Naive B cell (primary cell): Measurements from ENCODE around the gene PCIF1. TPM values are rescaled to one million over a fixed set of nuclear protein-coding genes. Genes with fewer than 3 reads are reported as not detected.
"Not testable (repeated sequence)": the region's sequence is repeated elsewhere in the genome, so short reads cannot be mapped to it uniquely, and the experiment has no call there.

Experiments used
- ATAC-seq, 2 donors: fragments of 150-1000 bp; cut with Tn5 transposase; 2 replicates each; pipeline ENCODE4 v1.10.0; 2021; ENCODE audit warnings: low read depth in 2 of 2, mild to moderate bottlenecking in 2 of 2, moderate library complexity in 2 of 2
- DNase-seq: peaks from one replicate; pipeline ENCODE4 v3.0.0; 2022
- H3K27ac Mint-ChIP-seq, 6 donors: one replicate each; pipeline ENCODE4 v1.8.0; 2020 to 2022; ENCODE audit warnings: mild to moderate bottlenecking in 6 of 6, mixed read lengths in 6 of 6, moderate library complexity in 5 of 6, inconsistent platforms in 2 of 6
- H3K27me3 Mint-ChIP-seq, 3 donors: one replicate each; pipeline ENCODE4 v1.8.0; 2021 to 2022; ENCODE audit warnings: mixed read lengths in 3 of 3, mild to moderate bottlenecking in 1 of 3
- H3K36me3 Mint-ChIP-seq, 2 donors: one replicate each; pipeline ENCODE4 v1.8.0; 2020 to 2022; ENCODE audit warnings: mixed read lengths in 2 of 2, inconsistent platforms in 1 of 2, mild to moderate bottlenecking in 1 of 2
- H3K4me1 Mint-ChIP-seq, 3 donors: one replicate each; pipeline ENCODE4 v1.8.0; 2020 to 2022; ENCODE audit warnings: mixed read lengths in 3 of 3, inconsistent platforms in 1 of 3, mild to moderate bottlenecking in 1 of 3, moderate library complexity in 1 of 3
- H3K4me3 Mint-ChIP-seq, 8 donors: one replicate each; pipeline ENCODE4 v1.8.0; 2020 to 2022; ENCODE audit warnings: mild to moderate bottlenecking in 8 of 8, mixed read lengths in 8 of 8, moderate library complexity in 8 of 8, inconsistent platforms in 2 of 8
- H3K9me3 Mint-ChIP-seq, 7 donors: one replicate each; pipeline ENCODE4 v1.8.0; 2020 to 2022; ENCODE audit warnings: mixed read lengths in 7 of 7, mild to moderate bottlenecking in 5 of 7, inconsistent platforms in 2 of 7, moderate library complexity in 1 of 7
- polyA plus RNA-seq, 6 donors: library from polyadenylated mRNA; unstranded; fragments of 300-500 nt; fragmentation: Illumina TruSeq; gene quantifications; one replicate each; pipeline ENCODE4 v1.2.3, GENCODE V29; 2021; ENCODE audit warnings: low read depth in 6 of 6

Gene PCIF1
- polyA plus RNA-seq, 6 donors from 2014 or later, result 76.3 to 123 (median 91.4) TPM

DNA sequence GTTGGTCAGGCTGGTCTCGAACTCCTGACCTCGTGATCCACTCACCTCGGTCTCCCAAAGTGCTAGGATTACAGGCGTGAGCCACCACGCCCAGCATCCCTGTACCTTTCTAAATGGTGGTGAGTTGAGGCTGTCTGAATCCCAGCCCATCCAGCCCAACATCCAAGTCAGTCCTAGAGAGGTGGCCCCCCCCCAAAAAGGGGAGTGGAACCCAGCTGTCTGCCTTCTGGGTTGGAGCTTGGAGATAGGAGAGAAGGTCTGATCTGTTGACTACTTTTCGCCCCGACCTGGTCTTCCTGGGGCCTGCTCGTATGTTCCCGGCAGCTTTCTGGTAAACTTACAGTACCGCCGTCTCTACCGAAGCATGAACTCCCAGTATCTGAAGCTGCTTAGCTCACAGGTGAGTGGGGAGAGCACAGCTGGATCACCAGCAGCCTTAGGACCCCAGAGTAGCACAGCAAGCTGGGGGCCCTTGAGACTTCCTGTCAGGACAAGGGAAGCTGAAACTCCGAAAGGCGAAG, 37.8 kb upstream of the PCIF1 start:
- Mint-ChIP-seq H3K36me3 (peaks cover 4 to 5% of the 10 kb centered on the region in 2 donors), H3K27ac (peak overlapping the region in 1 of 6 donors; percentile 54), H3K9me3 (no peaks in the 10 kb centered on the region), H3K4me1 (peaks cover 14 to 18% (median 17%) of the 10 kb centered on the region in 3 donors), H3K4me3 (no peak overlapping the region), H3K27me3 (no peaks in the 10 kb centered on the region)
- no peak for ATAC-seq
- DNase-seq, result no peak

GRCh38 chr20:45897289-45897688, 37.2 kb upstream of the PCIF1 start:
- peak overlapping the region in 1 of 6 donors; percentile 23 for H3K27ac Mint-ChIP-seq

GRCh38 chr20:45897692-45898091, 36.8 kb upstream of the PCIF1 start:
- Mint-ChIP-seq H3K4me3 (no peak overlapping the region), H3K27me3 (no peaks in the 10 kb centered on the region), H3K36me3 (peaks cover 4 to 5% of the 10 kb centered on the region in 2 donors), H3K4me1 (peaks cover 7 to 13% (median 9%) of the 10 kb centered on the region in 3 donors), H3K27ac (peak overlapping the region in 2 of 6 donors; percentile 6 to 23), H3K9me3 (no peaks in the 10 kb centered on the region)
- ATAC-seq, result no peak
- no peak for DNase-seq

More at GRCh38 chr20:45897289-45897688, 37.2 kb upstream of the PCIF1 start:
- Mint-ChIP-seq H3K27me3 (no peaks in the 10 kb centered on the region), H3K9me3 (no peaks in the 10 kb centered on the region), H3K4me3 (no peak overlapping the region), H3K4me1 (peaks cover 11 to 15% (median 12%) of the 10 kb centered on the region in 3 donors), H3K36me3 (peaks cover 4 to 5% of the 10 kb centered on the region in 2 donors)
- DNase-seq (no peak), ATAC-seq (no peak)

DNA sequence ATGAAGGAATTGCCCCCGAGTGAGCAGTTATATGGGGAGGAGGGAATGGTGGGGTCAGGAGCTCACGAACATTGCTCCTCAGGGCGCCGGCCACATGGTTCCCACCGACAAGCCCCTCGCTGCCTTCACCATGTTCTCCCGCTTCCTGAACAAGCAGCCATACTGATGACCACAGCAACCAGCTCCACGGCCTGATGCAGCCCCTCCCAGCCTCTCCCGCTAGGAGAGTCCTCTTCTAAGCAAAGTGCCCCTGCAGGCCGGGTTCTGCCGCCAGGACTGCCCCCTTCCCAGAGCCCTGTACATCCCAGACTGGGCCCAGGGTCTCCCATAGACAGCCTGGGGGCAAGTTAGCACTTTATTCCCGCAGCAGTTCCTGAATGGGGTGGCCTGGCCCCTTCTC, 36.2 kb upstream of the PCIF1 start:
- H3K27ac Mint-ChIP-seq, result no peak overlapping the region

DNA sequence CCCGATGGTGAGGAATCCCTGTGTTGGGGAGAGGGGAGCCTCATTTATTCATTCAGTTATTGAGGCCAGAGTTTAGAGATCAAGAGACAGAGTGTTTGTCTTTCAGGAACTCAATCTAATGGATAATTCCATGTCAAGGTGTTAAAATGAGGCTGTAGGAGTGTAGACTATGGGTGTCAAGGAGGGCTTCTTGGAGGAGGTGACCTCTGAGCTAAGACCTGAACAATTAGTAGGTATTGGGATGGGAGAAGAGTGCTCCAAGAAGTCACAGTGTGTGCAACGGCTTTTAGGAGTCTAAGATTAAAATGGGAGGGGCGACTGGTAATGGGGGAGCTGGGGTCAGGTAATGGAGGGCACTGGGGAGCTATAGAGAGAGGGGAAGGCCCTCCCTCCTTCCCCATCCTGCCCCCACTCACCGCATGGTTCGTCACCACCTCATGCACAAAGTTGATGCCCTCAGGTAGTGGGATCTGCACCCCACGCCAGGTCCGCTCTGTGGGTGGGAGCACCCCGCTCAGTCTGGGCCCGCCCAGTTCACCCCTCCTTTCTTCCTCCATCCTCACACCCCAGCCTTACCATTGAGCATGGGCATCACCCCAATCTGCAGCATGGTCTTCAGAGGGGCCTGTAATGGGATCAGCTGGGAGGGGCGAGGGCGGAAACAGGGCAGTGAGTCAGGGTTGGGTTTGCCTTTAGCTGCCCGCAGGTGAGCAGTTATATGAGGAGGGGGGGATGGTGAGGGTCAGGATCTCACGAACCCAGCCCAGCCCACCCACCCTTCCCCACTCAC, 35.2 kb upstream of the PCIF1 start:
- Mint-ChIP-seq H3K27me3 (no peaks in the 10 kb centered on the region), H3K4me3 (no peak overlapping the region), H3K4me1 (peaks cover 5 to 18% (median 6%) of the 10 kb centered on the region in 3 donors), H3K27ac (peak overlapping the region in 2 of 6 donors; percentile 68 to 92), H3K9me3 (no peaks in the 10 kb centered on the region), H3K36me3 (peaks cover 0 to 4% of the 10 kb centered on the region in 2 donors)
- DNase-seq (no peak), ATAC-seq (no peak)

More for the DNA sequence above, 36.2 kb upstream of the PCIF1 start:
- Mint-ChIP-seq H3K36me3 (peaks cover 4 to 5% of the 10 kb centered on the region in 2 donors), H3K4me1 (peaks cover 5 to 19% (median 9%) of the 10 kb centered on the region in 3 donors), H3K4me3 (no peak overlapping the region), H3K9me3 (no peaks in the 10 kb centered on the region), H3K27me3 (no peaks in the 10 kb centered on the region)
- DNase-seq (no peak), ATAC-seq (no peak)

DNA sequence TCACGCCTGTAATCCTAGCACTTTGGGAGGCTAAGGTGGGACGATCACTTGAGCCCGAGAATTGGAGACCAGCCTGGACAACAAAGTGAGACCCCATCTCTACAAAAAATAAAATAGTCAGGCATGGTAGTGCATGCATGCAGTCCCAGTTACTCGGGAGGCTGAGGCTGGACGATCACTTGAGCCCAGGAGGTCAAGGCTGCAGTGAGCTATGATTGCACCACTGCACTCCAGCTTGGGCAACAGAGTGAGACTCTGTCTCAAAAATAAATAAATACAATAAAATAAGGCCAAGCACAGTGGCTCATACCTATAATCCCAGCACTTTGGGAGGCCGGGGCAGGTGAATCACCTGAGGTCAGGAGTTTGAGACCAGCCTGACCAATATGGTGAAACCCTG, 33.2 kb upstream of the PCIF1 start:
- not testable (repeated sequence) for DNase-seq

DNA sequence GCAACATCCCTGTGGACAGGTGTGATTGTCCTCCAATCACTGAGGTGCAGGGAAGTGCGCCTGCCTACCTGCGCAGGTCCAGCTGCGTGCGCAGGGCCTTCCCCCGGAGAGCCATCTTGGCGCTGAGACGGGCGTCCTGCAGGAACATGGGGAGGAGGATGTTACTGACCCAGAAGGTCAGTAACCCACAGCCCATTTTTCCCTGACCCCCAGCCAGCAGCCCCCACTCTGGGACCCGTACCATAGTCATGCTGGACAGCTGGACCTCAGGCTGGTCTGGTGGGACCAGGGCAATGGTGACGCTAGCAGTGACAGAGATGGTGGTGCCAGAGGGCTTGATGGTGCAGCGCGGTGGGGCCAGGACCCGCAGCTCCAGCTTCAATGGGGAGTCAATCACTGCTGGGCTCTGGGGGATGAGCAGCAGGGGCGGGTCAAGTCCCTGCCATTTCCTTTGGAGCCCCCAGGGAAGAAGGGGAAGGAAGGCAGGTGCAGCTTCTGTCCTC, 32.2 kb upstream of the PCIF1 start:
- ATAC-seq (no peak), DNase-seq (no peak)
- Mint-ChIP-seq H3K27me3 (no peaks in the 10 kb centered on the region), H3K9me3 (no peaks in the 10 kb centered on the region), H3K36me3 (peaks cover 0 to 4% of the 10 kb centered on the region in 2 donors), H3K4me1 (peaks cover 5 to 18% (median 6%) of the 10 kb centered on the region in 3 donors), H3K27ac (no peak overlapping the region), H3K4me3 (no peak overlapping the region)

More for the DNA sequence above, 33.2 kb upstream of the PCIF1 start:
- peaks cover 5 to 18% (median 6%) of the 10 kb centered on the region in 3 donors for H3K4me1 Mint-ChIP-seq
- not testable (repeated sequence) for H3K27ac Mint-ChIP-seq, H3K36me3 Mint-ChIP-seq, ATAC-seq, H3K27me3 Mint-ChIP-seq, H3K9me3 Mint-ChIP-seq, H3K4me3 Mint-ChIP-seq

DNA sequence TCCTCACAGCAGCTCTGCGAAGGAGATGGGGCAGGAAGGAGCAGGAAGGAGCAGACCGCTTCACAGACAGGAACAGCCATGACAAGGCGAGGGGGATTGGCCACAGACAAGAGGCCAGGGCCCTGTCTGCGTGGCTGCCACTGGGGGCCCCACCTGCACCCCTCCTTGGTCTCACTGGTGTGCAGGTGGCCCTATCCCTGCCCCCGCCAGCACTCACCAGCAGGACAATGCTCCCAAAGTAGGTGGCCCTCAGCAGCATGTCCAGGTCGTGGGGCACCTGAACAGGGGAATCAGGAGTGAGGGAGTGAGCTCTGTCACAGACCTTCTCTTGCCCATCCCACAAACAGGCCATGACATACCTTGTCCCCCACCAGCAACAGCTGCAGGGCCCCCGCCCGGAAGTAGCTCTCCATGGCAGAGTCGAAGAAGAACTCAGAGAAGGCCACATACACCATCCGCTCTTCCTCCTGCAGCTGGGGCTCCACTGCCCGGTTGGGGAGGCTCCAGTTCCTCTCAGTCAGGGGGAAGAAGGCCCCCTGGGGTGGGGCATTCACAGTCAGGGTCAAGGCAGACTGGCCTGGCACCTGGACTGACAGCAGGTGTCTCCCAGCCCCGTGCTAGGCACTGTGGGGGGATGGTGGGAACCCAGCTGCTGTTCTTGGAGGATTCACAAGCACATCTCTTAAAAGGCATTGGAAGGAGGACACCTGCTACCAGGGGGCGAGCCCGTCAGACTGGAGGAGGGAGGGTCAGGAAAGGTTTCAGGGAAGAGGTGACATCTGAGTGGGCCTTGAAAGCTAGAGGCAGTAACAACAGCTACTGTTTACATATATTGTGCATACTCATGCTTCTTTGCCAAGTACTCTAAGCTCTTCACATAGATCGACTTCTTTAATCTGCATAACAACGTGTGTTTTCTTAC, 29.6 kb upstream of the PCIF1 start:
- no peak for DNase-seq
- H3K4me3 Mint-ChIP-seq, result no peak overlapping the region
- ATAC-seq, result no peak
- no peaks in the 10 kb centered on the region for H3K36me3 Mint-ChIP-seq
- no peaks in the 10 kb centered on the region for H3K27me3 Mint-ChIP-seq
- peaks cover 0 to 11% (median 9%) of the 10 kb centered on the region in 3 donors for H3K4me1 Mint-ChIP-seq
- H3K27ac Mint-ChIP-seq, result no peak overlapping the region
- no peaks in the 10 kb centered on the region for H3K9me3 Mint-ChIP-seq

- Mint-ChIP-seq H3K4me1 (peaks cover 3 to 14% (median 13%) of the 10 kb centered on the region in 3 donors), H3K36me3 (no peaks in the 10 kb centered on the region), H3K9me3 (peaks cover 0 to 2% (median 0%) of the 10 kb centered on the region in 7 donors), H3K27me3 (no peaks in the 10 kb centered on the region), H3K27ac (peak overlapping the region in 1 of 6 donors; percentile 33), H3K4me3 (no peak overlapping the region)
- ATAC-seq (no peak), DNase-seq (no peak)
These were observed 28.9 kb upstream of the PCIF1 start for GRCh38 chr20:45905505-45906079.

- no peak overlapping the region for H3K27ac Mint-ChIP-seq
- no peaks in the 10 kb centered on the region for H3K36me3 Mint-ChIP-seq
- DNase-seq, result no peak
These were observed 27.1 kb upstream of the PCIF1 start for GRCh38 chr20:45907219-45907948.

DNA sequence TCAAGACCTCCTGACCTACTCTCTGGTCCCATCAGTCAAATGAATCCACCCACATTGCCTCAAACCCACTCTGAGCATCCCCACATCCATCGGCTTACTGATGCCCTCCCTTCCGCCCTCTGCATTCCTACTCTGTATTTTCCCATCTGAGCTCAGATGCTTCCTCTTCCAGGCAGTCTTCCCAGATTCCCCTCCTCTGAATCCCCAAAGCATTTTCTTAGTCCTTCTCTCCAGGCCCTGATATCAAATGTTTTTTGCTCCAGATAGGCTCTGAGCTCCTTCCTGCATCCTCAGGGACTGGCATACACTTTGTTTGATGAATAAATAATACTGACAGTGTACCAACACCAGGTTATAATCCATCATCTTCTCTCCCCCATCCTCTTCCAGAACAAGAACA, 26.4 kb upstream of the PCIF1 start:
- ATAC-seq, result no peak

More at GRCh38 chr20:45907219-45907948, 27.1 kb upstream of the PCIF1 start:
- H3K4me1 Mint-ChIP-seq, result peaks cover 21 to 24% (median 23%) of the 10 kb centered on the region in 3 donors
- H3K4me3 Mint-ChIP-seq, result no peak overlapping the region
- no peak for ATAC-seq
- H3K27me3 Mint-ChIP-seq, result peaks cover 0 to 2% (median 0%) of the 10 kb centered on the region in 3 donors
- peaks cover 0 to 5% (median 0%) of the 10 kb centered on the region in 7 donors for H3K9me3 Mint-ChIP-seq

GRCh38 chr20:45909336-45909808, 25.1 kb upstream of the PCIF1 start:
- ATAC-seq (no peak), DNase-seq (no peak)
- H3K36me3 Mint-ChIP-seq, result no peaks in the 10 kb centered on the region
- peaks cover 0 to 5% (median 0%) of the 10 kb centered on the region in 7 donors for H3K9me3 Mint-ChIP-seq
- no peak overlapping the region for H3K27ac Mint-ChIP-seq
- peak overlapping the region in 1 of 8 donors; percentile 91 for H3K4me3 Mint-ChIP-seq
- H3K27me3 Mint-ChIP-seq, result peaks cover 4 to 6% (median 4%) of the 10 kb centered on the region in 3 donors
- peaks cover 12 to 21% (median 20%) of the 10 kb centered on the region in 3 donors for H3K4me1 Mint-ChIP-seq

More for the DNA sequence above, 26.4 kb upstream of the PCIF1 start:
- H3K27ac Mint-ChIP-seq, result no peak overlapping the region
- no peak for DNase-seq
- H3K27me3 Mint-ChIP-seq, result peaks cover 0 to 4% (median 0%) of the 10 kb centered on the region in 3 donors
- no peak overlapping the region for H3K4me3 Mint-ChIP-seq
- H3K4me1 Mint-ChIP-seq, result peaks cover 16 to 22% (median 21%) of the 10 kb centered on the region in 3 donors
- H3K36me3 Mint-ChIP-seq, result no peaks in the 10 kb centered on the region
- peaks cover 0 to 5% (median 0%) of the 10 kb centered on the region in 7 donors for H3K9me3 Mint-ChIP-seq
